HUES6 (cell line): ENCODE data around the gene ACSL3.
"Not testable (repeated sequence)": the region's sequence is repeated elsewhere in the genome, so short reads cannot be mapped to it uniquely, and the experiment has no call there.

ENCODE experiments used
- H3K27ac ChIP-seq: 2 replicates; pipeline ENCODE4 v1.7.0; 2013; ENCODE audit warnings: low read depth, mild to moderate bottlenecking, low read length, inconsistent platforms
- H3K27me3 ChIP-seq: 2 replicates; pipeline ENCODE4 v1.6.1; 2013; ENCODE audit warnings: low read length; ENCODE audit not compliant: control insufficient read depth, insufficient read depth
- H3K36me3 ChIP-seq: 2 replicates; pipeline ENCODE4 v1.6.1; 2013; ENCODE audit warnings: low read length; ENCODE audit not compliant: control insufficient read depth, insufficient read depth
- H3K4me1 ChIP-seq: 2 replicates; pipeline ENCODE4 v1.6.1; 2013; ENCODE audit warnings: low read length; ENCODE audit not compliant: control insufficient read depth, insufficient read depth
- H3K4me3 ChIP-seq: 2 replicates; pipeline ENCODE4 v1.5.1; 2013; ENCODE audit warnings: low read depth, low read length
- H3K9ac ChIP-seq: one replicate; pipeline ENCODE4 v1.6.1; 2013; ENCODE audit warnings: mild to moderate bottlenecking, low read length
- H3K9me3 ChIP-seq: 2 replicates; pipeline ENCODE4 v1.6.1; 2013; ENCODE audit warnings: low read depth, low read length; ENCODE audit not compliant: control insufficient read depth, insufficient read depth

The ACSL3 gene

GRCh38 chr2:222854773-222855700 lies 5.8 kb upstream of the ACSL3 start:
- H3K4me1 ChIP-seq: peaks cover 7% of the 10 kb centered on the region; the same call in 1 of the 2 replicates
- H3K9me3 ChIP-seq: no peaks in the 10 kb centered on the region
- no peak overlapping the region for H3K27ac ChIP-seq
- no peak overlapping the region for H3K9ac ChIP-seq
- H3K27me3 ChIP-seq: no peaks in the 10 kb centered on the region
- no peaks in the 10 kb centered on the region for H3K36me3 ChIP-seq
- H3K4me3 ChIP-seq: no peak overlapping the region

- H3K27ac ChIP-seq: peak overlapping the region; percentile 0; the same call in 1 of the 2 replicates
- H3K36me3 ChIP-seq: no peaks in the 10 kb centered on the region
- H3K9me3 ChIP-seq: no peaks in the 10 kb centered on the region
- peak overlapping the region; percentile 47 for H3K4me3 ChIP-seq
- peak overlapping the region; percentile 7 for H3K9ac ChIP-seq
- peaks cover 42% of the 10 kb centered on the region for H3K4me1 ChIP-seq
- H3K27me3 ChIP-seq: no peaks in the 10 kb centered on the region
Measured at GRCh38 chr2:222859786-222860612, 837 bp upstream of the ACSL3 start.

GRCh38 chr2:222861411-222862105 lies 722 bp downstream of the ACSL3 start:
- Histone ChIP-seq H3K27me3 (no peaks in the 10 kb centered on the region), H3K9ac (peak overlapping the region; percentile 97), H3K36me3 (no peaks in the 10 kb centered on the region), H3K9me3 (no peaks in the 10 kb centered on the region), H3K4me1 (peaks cover 55% of the 10 kb centered on the region), H3K27ac (peak overlapping the region; percentile 95; the same call in 1 of the 2 replicates), H3K4me3 (peak overlapping the region; percentile 97)

- H3K27me3 ChIP-seq: no peaks in the 10 kb centered on the region
- no peaks in the 10 kb centered on the region for H3K36me3 ChIP-seq
- peak overlapping the region; percentile 95; the same call in 1 of the 2 replicates for H3K27ac ChIP-seq
- H3K9ac ChIP-seq: peak overlapping the region; percentile 97
- H3K9me3 ChIP-seq: no peaks in the 10 kb centered on the region
- peaks cover 55% of the 10 kb centered on the region for H3K4me1 ChIP-seq
- H3K4me3 ChIP-seq: peak overlapping the region; percentile 97
Measured at GRCh38 chr2:222862106-222862908, 1.5 kb downstream of the ACSL3 start.

GRCh38 chr2:222862909-222863544 lies 2.2 kb downstream of the ACSL3 start:
- H3K27me3 ChIP-seq: no peaks in the 10 kb centered on the region
- H3K4me1 ChIP-seq: peaks cover 56% of the 10 kb centered on the region
- peak overlapping the region; percentile 22; the same call in 1 of the 2 replicates for H3K27ac ChIP-seq
- H3K9me3 ChIP-seq: no peaks in the 10 kb centered on the region
- peak overlapping the region; percentile 97 for H3K9ac ChIP-seq
- no peaks in the 10 kb centered on the region for H3K36me3 ChIP-seq
- peak overlapping the region; percentile 97 for H3K4me3 ChIP-seq

- H3K27ac ChIP-seq: peak overlapping the region; percentile 22; the same call in 1 of the 2 replicates
Measured at GRCh38 chr2:222864296-222864695, 3.5 kb downstream of the ACSL3 start.

GRCh38 chr2:222865301-222865700 lies 4.5 kb downstream of the ACSL3 start:
- H3K36me3 ChIP-seq: no peaks in the 10 kb centered on the region
- no peaks in the 10 kb centered on the region for H3K9me3 ChIP-seq
- H3K9ac ChIP-seq: no peak overlapping the region
- H3K27me3 ChIP-seq: no peaks in the 10 kb centered on the region
- no peak overlapping the region for H3K27ac ChIP-seq
- no peak overlapping the region for H3K4me3 ChIP-seq
- H3K4me1 ChIP-seq: peaks cover 67% of the 10 kb centered on the region

More at GRCh38 chr2:222864296-222864695, 3.5 kb downstream of the ACSL3 start:
- H3K4me3 ChIP-seq: peak overlapping the region; percentile 97; the same call in 1 of the 2 replicates
- H3K9me3 ChIP-seq: no peaks in the 10 kb centered on the region
- no peaks in the 10 kb centered on the region for H3K27me3 ChIP-seq
- peaks cover 67% of the 10 kb centered on the region for H3K4me1 ChIP-seq
- H3K9ac ChIP-seq: peak overlapping the region; percentile 10
- H3K36me3 ChIP-seq: no peaks in the 10 kb centered on the region

GRCh38 chr2:222866358-222866960 lies 5.6 kb downstream of the ACSL3 start:
- no peaks in the 10 kb centered on the region for H3K9me3 ChIP-seq
- H3K4me1 ChIP-seq: peaks cover 73% of the 10 kb centered on the region
- H3K4me3 ChIP-seq: no peak overlapping the region
- H3K27me3 ChIP-seq: no peaks in the 10 kb centered on the region
- no peak overlapping the region for H3K9ac ChIP-seq
- no peak overlapping the region for H3K27ac ChIP-seq
- no peaks in the 10 kb centered on the region for H3K36me3 ChIP-seq

- not testable (repeated sequence) for H3K9ac ChIP-seq, H3K4me3 ChIP-seq, H3K27me3 ChIP-seq, H3K9me3 ChIP-seq, H3K27ac ChIP-seq, H3K36me3 ChIP-seq
- H3K4me1 ChIP-seq: peaks cover 54% of the 10 kb centered on the region
Measured at GRCh38 chr2:222868560-222869251, 7.9 kb downstream of the ACSL3 start.
